Osteocyte (in vitro differentiated cells): ENCODE measurements around the gene INPP1. TPM values are rescaled to one million over a fixed set of nuclear protein-coding genes. Genes with fewer than 3 reads are reported as not detected.

ENCODE experiments used
- DNase-seq: peaks from one replicate; pipeline ENCODE4 v3.0.0; 2021; ENCODE audit warnings: mixed read lengths; ENCODE audit not compliant: unreplicated experiment; ENCODE audit errors: extremely low spot score
- H3K27ac Mint-ChIP-seq: one replicate; pipeline ENCODE4 v1.8.0; 2021; ENCODE audit warnings: mild to moderate bottlenecking, mixed read lengths; ENCODE audit not compliant: unreplicated experiment
- H3K27me3 Mint-ChIP-seq: one replicate; pipeline ENCODE4 v1.8.0; 2021; ENCODE audit warnings: mixed read lengths; ENCODE audit not compliant: unreplicated experiment
- H3K36me3 Mint-ChIP-seq: one replicate; pipeline ENCODE4 v1.8.0; 2021; ENCODE audit warnings: mixed read lengths; ENCODE audit not compliant: unreplicated experiment
- H3K4me1 Mint-ChIP-seq: one replicate; pipeline ENCODE4 v1.8.0; 2021; ENCODE audit warnings: mixed read lengths; ENCODE audit not compliant: unreplicated experiment
- H3K4me3 Mint-ChIP-seq: one replicate; pipeline ENCODE4 v1.8.0; 2021; ENCODE audit warnings: mild to moderate bottlenecking, moderate library complexity, mixed read lengths; ENCODE audit not compliant: unreplicated experiment
- H3K9me3 Mint-ChIP-seq: one replicate; pipeline ENCODE4 v1.8.0; 2021; ENCODE audit warnings: mixed read lengths; ENCODE audit not compliant: unreplicated experiment
- CTCF ChIP-seq: fragments of 200-600 bp; sonication (generic); IDR thresholded peaks from 2 replicates; pipeline ENCODE4 v1.5.0; 2021; ENCODE audit warnings: antibody characterized with exemption, mild to moderate bottlenecking, moderate library complexity
- total RNA-seq: library from RNA; stranded (reverse); gene quantifications from 2 replicates; pipeline ENCODE4 v1.2.1, GENCODE V29; 2021

Gene INPP1
- total RNA-seq, 1 donor from 2014 or later = 17.3 TPM

- H3K27ac Mint-ChIP-seq = no peak overlapping the region
- TF ChIP-seq CTCF = no peak
Observed at GRCh38 chr2:190361572-190361971, 18.2 kb downstream of the INPP1 start.

GRCh38 chr2:190362894-190363293 is 19.5 kb downstream of the INPP1 start:
- no peak for TF ChIP-seq CTCF
- peaks cover 25% of the 10 kb centered on the region for H3K4me1 Mint-ChIP-seq
- H3K4me3 Mint-ChIP-seq = no peak overlapping the region
- DNase-seq = no peak
- peaks cover 22% of the 10 kb centered on the region for H3K36me3 Mint-ChIP-seq
- H3K27ac Mint-ChIP-seq = no peak overlapping the region
- no peaks in the 10 kb centered on the region for H3K9me3 Mint-ChIP-seq
- no peaks in the 10 kb centered on the region for H3K27me3 Mint-ChIP-seq

More at GRCh38 chr2:190361572-190361971, 18.2 kb downstream of the INPP1 start:
- DNase-seq = no peak
- H3K9me3 Mint-ChIP-seq = no peaks in the 10 kb centered on the region
- no peak overlapping the region for H3K4me3 Mint-ChIP-seq
- peaks cover 18% of the 10 kb centered on the region for H3K36me3 Mint-ChIP-seq
- no peaks in the 10 kb centered on the region for H3K27me3 Mint-ChIP-seq
- peaks cover 32% of the 10 kb centered on the region for H3K4me1 Mint-ChIP-seq

GRCh38 chr2:190365499-190366204 is 22.3 kb downstream of the INPP1 start:
- Mint-ChIP-seq H3K36me3 (peaks cover 31% of the 10 kb centered on the region), H3K27ac (no peak overlapping the region), H3K4me3 (no peak overlapping the region), H3K27me3 (no peaks in the 10 kb centered on the region), H3K9me3 (no peaks in the 10 kb centered on the region), H3K4me1 (peaks cover 3% of the 10 kb centered on the region)
- TF ChIP-seq CTCF = no peak
- no peak for DNase-seq

- Mint-ChIP-seq H3K9me3 (no peaks in the 10 kb centered on the region), H3K27me3 (no peaks in the 10 kb centered on the region), H3K27ac (no peak overlapping the region), H3K36me3 (peaks cover 31% of the 10 kb centered on the region), H3K4me1 (no peaks in the 10 kb centered on the region), H3K4me3 (no peak overlapping the region)
- no peak for DNase-seq
- TF ChIP-seq CTCF = no peak
Observed at GRCh38 chr2:190366248-190366753, 22.9 kb downstream of the INPP1 start.

- no peak overlapping the region for H3K4me3 Mint-ChIP-seq
- H3K36me3 Mint-ChIP-seq = peaks cover 29% of the 10 kb centered on the region
- H3K27me3 Mint-ChIP-seq = no peaks in the 10 kb centered on the region
- no peak overlapping the region for H3K27ac Mint-ChIP-seq
- TF ChIP-seq CTCF = no peak
- H3K9me3 Mint-ChIP-seq = no peaks in the 10 kb centered on the region
- peaks cover under 1% of the 10 kb centered on the region for H3K4me1 Mint-ChIP-seq
- DNase-seq = no peak
Observed at GRCh38 chr2:190367091-190367490, 23.7 kb downstream of the INPP1 start.
